PC-9 (cell line): ENCODE measurements around the gene KLRC2. TPM values are rescaled to one million over a fixed set of nuclear protein-coding genes. Genes with fewer than 3 reads are reported as not detected.

Source experiments
- BruUV-seq: library from RNA; stranded (reverse); fragments of 400-500 nt; replicated peaks from 2 replicates; lab custom pipeline; 2021; lab: Mats Ljungman, UMichigan
- CTCF ChIA-PET: fragments of 300-600 bp; sonication (Branson Sonifier 250); formaldehyde crosslinking; loops from one replicate; lab custom pipeline; 2022; ENCODE audit warnings: antibody characterized with exemption; lab: Charles Lee
- POLR2A ChIA-PET: fragments of 300-600 bp; sonication (Branson Sonifier 250); formaldehyde crosslinking; loops from one replicate; lab custom pipeline; 2022; ENCODE audit warnings: antibody characterized with exemption; ENCODE audit not compliant: unreplicated experiment; lab: Charles Lee
- DNase-seq, 2 experiments: peaks; one replicate each; pipeline versions ENCODE4 v3.0.0 to v3.0.0-alpha.2; 2015 to 2022; ENCODE audit warnings: mixed read lengths in 1 of 2
- H2AFZ ChIP-seq: fragments of 200-600 bp; sonication (generic); 2 replicates; pipeline ENCODE4 v1.8.1; 2017; ENCODE audit warnings: antibody characterized with exemption
- H3F3A ChIP-seq: fragments of 200-600 bp; sonication (generic); 2 replicates; pipeline ENCODE4 v1.8.1; 2017; ENCODE audit warnings: antibody characterized with exemption, mild to moderate bottlenecking, low read depth; ENCODE audit not compliant: insufficient read depth
- H3K27ac ChIP-seq: fragments of 200-600 bp; sonication (generic); 2 replicates; pipeline ENCODE4 v1.6.1; 2016; ENCODE audit warnings: mixed run types
- H3K27me3 ChIP-seq: fragments of 200-600 bp; sonication (generic); 2 replicates; pipeline ENCODE4 v1.6.1; 2016; ENCODE audit warnings: low read depth, mixed run types; ENCODE audit not compliant: insufficient read depth
- H3K36me3 ChIP-seq: fragments of 200-600 bp; sonication (generic); 2 replicates; pipeline ENCODE4 v1.6.1; 2016; ENCODE audit warnings: low read depth, mixed run types
- H3K4me1 ChIP-seq: fragments of 200-600 bp; sonication (generic); replicated peaks from 2 replicates; pipeline ENCODE4 v1.6.1; 2016; ENCODE audit warnings: mixed run types; ENCODE audit not compliant: insufficient read depth
- H3K4me2 ChIP-seq: fragments of 200-600 bp; sonication (generic); 2 replicates; pipeline ENCODE4 v1.6.1; 2017; ENCODE audit warnings: mixed run types
- H3K4me3 ChIP-seq: fragments of 200-600 bp; sonication (generic); 2 replicates; pipeline ENCODE4 v1.6.1; 2016; ENCODE audit warnings: mixed run types
- H3K79me2 ChIP-seq: fragments of 200-600 bp; sonication (generic); 2 replicates; pipeline ENCODE4 v1.6.1; 2017; ENCODE audit warnings: low read depth, mixed run types
- H3K9me2 ChIP-seq: fragments of 200-600 bp; sonication (generic); 2 replicates; pipeline ENCODE4 v1.8.1; 2017; ENCODE audit warnings: mild to moderate bottlenecking; ENCODE audit not compliant: insufficient read depth
- H3K9me3 ChIP-seq: fragments of 200-600 bp; sonication (generic); 2 replicates; pipeline ENCODE4 v1.8.1; 2016; ENCODE audit warnings: low read depth; ENCODE audit not compliant: insufficient read depth
- H4K20me1 ChIP-seq: fragments of 200-600 bp; sonication (generic); 2 replicates; pipeline ENCODE4 v1.8.1; 2017; ENCODE audit not compliant: insufficient read depth
- EZH2 ChIP-seq: fragments of 200-600 bp; sonication (generic); IDR thresholded peaks from 2 replicates; pipeline ENCODE4 v1.8.0; 2017; ENCODE audit warnings: antibody characterized with exemption, low read depth
- intact Hi-C: fragments of 100-400 bp; cut with micrococcal nuclease; formaldehyde crosslinking; loops from one replicate; pipeline ENCODE4 v1.10.0; 2022; ENCODE audit not compliant: unreplicated experiment
- total RNA-seq: library from RNA; stranded (reverse); gene quantifications from 2 replicates; pipeline ENCODE4 v1.2.3, GENCODE V29; 2021
- TF ChIP-seq, protein P1 (sequence below): fragments of 200-600 bp; sonication (generic); conservative IDR thresholded peaks from 2 replicates; pipeline ENCODE4 v1.6.1; 2017; ENCODE audit warnings: mixed run types, antibody characterized with exemption, mild to moderate bottlenecking, moderate library complexity

Gene KLRC2
- total RNA-seq, 1 experiment from 2014 or later, result not detected

- Histone ChIP-seq H3K4me1 (no peaks in the 10 kb centered on the region), H3K9me3 (no peaks in the 10 kb centered on the region), H3K4me2 (no peak overlapping the region), H2AFZ (no peak overlapping the region), H4K20me1 (no peaks in the 10 kb centered on the region), H3F3A (0 out of 2 replicates have a peak, but pooled peaks cover 5% of the 10 kb centered on the region), H3K27me3 (no peaks in the 10 kb centered on the region), H3K4me3 (no peak overlapping the region), H3K27ac (no peak overlapping the region), H3K9me2 (no peaks in the 10 kb centered on the region; the same call in 1 of the 2 replicates), H3K36me3 (no peaks in the 10 kb centered on the region), H3K79me2 (no peaks in the 10 kb centered on the region)
- TF ChIP-seq EZH2, result no peak
- TF ChIP-seq, protein P1, sequence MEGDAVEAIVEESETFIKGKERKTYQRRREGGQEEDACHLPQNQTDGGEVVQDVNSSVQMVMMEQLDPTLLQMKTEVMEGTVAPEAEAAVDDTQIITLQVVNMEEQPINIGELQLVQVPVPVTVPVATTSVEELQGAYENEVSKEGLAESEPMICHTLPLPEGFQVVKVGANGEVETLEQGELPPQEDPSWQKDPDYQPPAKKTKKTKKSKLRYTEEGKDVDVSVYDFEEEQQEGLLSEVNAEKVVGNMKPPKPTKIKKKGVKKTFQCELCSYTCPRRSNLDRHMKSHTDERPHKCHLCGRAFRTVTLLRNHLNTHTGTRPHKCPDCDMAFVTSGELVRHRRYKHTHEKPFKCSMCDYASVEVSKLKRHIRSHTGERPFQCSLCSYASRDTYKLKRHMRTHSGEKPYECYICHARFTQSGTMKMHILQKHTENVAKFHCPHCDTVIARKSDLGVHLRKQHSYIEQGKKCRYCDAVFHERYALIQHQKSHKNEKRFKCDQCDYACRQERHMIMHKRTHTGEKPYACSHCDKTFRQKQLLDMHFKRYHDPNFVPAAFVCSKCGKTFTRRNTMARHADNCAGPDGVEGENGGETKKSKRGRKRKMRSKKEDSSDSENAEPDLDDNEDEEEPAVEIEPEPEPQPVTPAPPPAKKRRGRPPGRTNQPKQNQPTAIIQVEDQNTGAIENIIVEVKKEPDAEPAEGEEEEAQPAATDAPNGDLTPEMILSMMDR, result no peak
- no TSS peak for BruUV-seq
- ChIA-PET CTCF (no interaction called here), POLR2A (no interaction called here)
- no peak for DNase-seq
- intact Hi-C loops, result no loop called here
Observed at GRCh38 chr12:10408842-10409241, 27.0 kb downstream of the KLRC2 start.

DNA sequence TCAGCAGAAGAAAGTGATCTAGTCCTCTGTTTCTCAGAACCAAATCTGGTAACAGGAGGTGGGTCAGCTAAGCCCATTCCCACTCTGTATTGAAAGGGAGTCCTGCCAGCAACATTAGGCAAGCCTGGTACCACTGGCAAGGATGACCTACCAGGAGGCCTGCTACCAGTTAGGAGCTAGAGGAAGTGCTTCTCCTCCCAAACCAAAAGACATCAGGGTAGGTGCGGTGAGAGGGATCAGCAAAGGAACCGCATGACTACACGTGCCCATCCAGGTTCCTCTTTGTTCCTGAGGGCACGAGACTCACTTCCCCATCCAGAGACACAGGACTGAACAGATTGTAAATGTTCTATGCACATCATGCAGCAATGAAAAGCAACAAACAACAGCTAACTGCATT, 29.1 kb downstream of the KLRC2 start:
- intact Hi-C loops, result no loop called here
- no peak for DNase-seq
- H3K79me2 ChIP-seq, result no peaks in the 10 kb centered on the region
- POLR2A ChIA-PET, result no interaction called here
- no peaks in the 10 kb centered on the region for H4K20me1 ChIP-seq
- no TSS peak for BruUV-seq
- CTCF ChIA-PET, result no interaction called here
- H3K9me3 ChIP-seq, result no peaks in the 10 kb centered on the region
- no peaks in the 10 kb centered on the region for H3K4me1 ChIP-seq
- H3F3A ChIP-seq, result 0 out of 2 replicates have a peak, but pooled peaks cover 5% of the 10 kb centered on the region
- no peaks in the 10 kb centered on the region for H3K36me3 ChIP-seq
- H2AFZ ChIP-seq, result no peak overlapping the region
- no peaks in the 10 kb centered on the region for H3K27me3 ChIP-seq
- H3K4me3 ChIP-seq, result no peak overlapping the region
- no peak overlapping the region for H3K27ac ChIP-seq
- H3K9me2 ChIP-seq, result no peaks in the 10 kb centered on the region; the same call in 1 of the 2 replicates
- no peak overlapping the region for H3K4me2 ChIP-seq
- TF ChIP-seq EZH2, result no peak
- TF ChIP-seq, protein P1, result no peak

DNA sequence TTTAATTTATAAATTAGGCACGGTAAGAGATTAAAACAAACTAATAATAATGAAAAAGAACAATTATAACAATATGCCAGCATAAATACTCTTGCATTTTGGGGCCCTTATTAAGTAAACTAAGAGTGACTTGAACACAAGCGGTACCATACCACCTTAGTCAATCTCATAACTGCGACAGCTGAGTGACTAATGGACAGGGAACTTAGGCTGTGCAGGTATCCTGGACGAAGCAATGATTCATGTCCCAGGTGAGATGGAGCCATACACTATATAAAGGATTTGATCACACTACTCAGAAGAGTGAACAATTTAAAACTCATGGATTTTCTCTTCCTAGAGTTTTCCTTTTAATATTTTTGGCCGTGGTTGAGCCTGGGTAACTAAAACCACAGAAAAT, 30.5 kb downstream of the KLRC2 start:
- H4K20me1 ChIP-seq, result no peaks in the 10 kb centered on the region
- TF ChIP-seq, protein P1, result no peak
- no peak for TF ChIP-seq EZH2
- no peak overlapping the region for H3K4me2 ChIP-seq
- DNase-seq, result peak in 1 of 2 experiments; percentile 45
- no TSS peak for BruUV-seq
- H3K9me3 ChIP-seq, result peaks cover under 1% of the 10 kb centered on the region; the same call in 1 of the 2 replicates
- no peaks in the 10 kb centered on the region for H3K27me3 ChIP-seq
- intact Hi-C loops, result no loop called here
- no peaks in the 10 kb centered on the region; the same call in 1 of the 2 replicates for H3K9me2 ChIP-seq
- POLR2A ChIA-PET, result interaction anchor here (0.5 kb wide), 1 partner anchor 39 kb away, joined by 5 read pairs; no protein-coding TSS in a partner anchor
- no peak overlapping the region for H3K4me3 ChIP-seq
- 0 out of 2 replicates have a peak, but pooled peaks cover 5% of the 10 kb centered on the region for H3F3A ChIP-seq
- H3K27ac ChIP-seq, result no peak overlapping the region
- H3K4me1 ChIP-seq, result no peaks in the 10 kb centered on the region
- no peak overlapping the region for H2AFZ ChIP-seq
- H3K79me2 ChIP-seq, result no peaks in the 10 kb centered on the region
- no peaks in the 10 kb centered on the region for H3K36me3 ChIP-seq
- CTCF ChIA-PET, result interaction anchor here (0.6 kb wide), 1 partner anchor 1748 kb away, joined by 3 read pairs; no protein-coding TSS in a partner anchor
